HepG2 (cell line): ENCODE measurements around the gene OARD1. TPM values are rescaled to one million over a fixed set of nuclear protein-coding genes. Genes with fewer than 3 reads are reported as not detected.
A peak's percentile ranks its signal among the peaks of the same experiment; 100 is the strongest.

Experiments
- ATAC-seq: fragments of 200-7000 bp; cut with Tn5 transposase; 3 replicates; pipeline ENCODE4 v1.9.1; 2020; ENCODE audit warnings: mild to moderate bottlenecking, moderate library complexity
- BruUV-seq: library from RNA; stranded (reverse); fragments of 400-500 nt; replicated peaks from 2 replicates; lab custom pipeline; 2021; lab: Mats Ljungman, UMichigan
- CTCF ChIA-PET: fragments of 300-600 bp; formaldehyde crosslinking; extraction: SDS; loops from one replicate; lab custom pipeline; 2021; ENCODE audit warnings: low total read pairs, inconsistent platforms, low intra/inter-chr PET ratio; lab: Yijun Ruan, JAX
- POLR2A ChIA-PET: fragments of 350-600 bp; sonication (Branson Sonifier 250); formaldehyde crosslinking; loops from one replicate; lab custom pipeline; 2020; ENCODE audit warnings: antibody characterized with exemption, inconsistent platforms; lab: Yijun Ruan, JAX
- DNase-seq: peaks from one replicate; pipeline ENCODE4 v3.0.0-alpha.2; 2015; ENCODE audit warnings: low spot score
- FAIRE-seq: peaks from 3 replicates; lab custom pipeline; 2011; peaks lifted over from hg19 to GRCh38; lab: Jason Lieb, UNC
- H2AFZ ChIP-seq: one replicate; pipeline ENCODE4 v1.6.1; 2011; ENCODE audit warnings: low read length, inconsistent platforms
- H3K27ac ChIP-seq: fragments of 300-600 bp; 3 replicates; pipeline ENCODE4 v1.8.0; 2011; ENCODE audit warnings: mixed run types, mild to moderate bottlenecking, mixed read lengths, low read length, inconsistent platforms; ENCODE audit not compliant: insufficient read depth; ENCODE audit errors: extremely low read length
- H3K27me3 ChIP-seq, 2 experiments: fragments of 200-600 bp in 1 of 2; 2 replicates in 1 of 2; 3 replicates in 1 of 2; pipeline versions ENCODE4 v1.6.0 to v1.8.0; 2011; ENCODE audit warnings: low read length in 2 of 2, mild to moderate bottlenecking in 2 of 2, moderate library complexity in 2 of 2, inconsistent platforms in 1 of 2; ENCODE audit not compliant: insufficient read depth in 2 of 2, control insufficient read depth in 1 of 2
- H3K36me3 ChIP-seq, 2 experiments: fragments of 200-600 bp in 1 of 2; replicated peaks in 1 of 2; 2 replicates in 1 of 2; 3 replicates in 1 of 2; pipeline versions ENCODE4 v1.5.1 to v1.8.0; 2011; ENCODE audit warnings: low read length in 2 of 2, inconsistent platforms in 1 of 2; ENCODE audit not compliant: insufficient read depth in 2 of 2, control insufficient read depth in 1 of 2
- H3K4me1 ChIP-seq: 2 replicates; pipeline ENCODE4 v1.5.1; 2012; ENCODE audit warnings: low read length, inconsistent platforms; ENCODE audit not compliant: insufficient read depth
- H3K4me2 ChIP-seq: 2 replicates; pipeline ENCODE4 v1.6.0; 2011; ENCODE audit warnings: low read depth, low read length, inconsistent platforms
- H3K4me3 ChIP-seq, 3 experiments: fragments of 200-600 bp in 1 of 3; sonication (generic), shearing (Covaris generic) in 1 of 3; replicated peaks in 1 of 3; 2 replicates each; pipeline ENCODE4 v1.5.1; 2011 to 2016; ENCODE audit warnings: low read length in 3 of 3, inconsistent platforms in 2 of 3, low read depth in 2 of 3, mild to moderate bottlenecking in 2 of 3, control low read depth in 1 of 3, mixed read lengths in 1 of 3; ENCODE audit not compliant: insufficient read depth in 1 of 3
- H3K79me2 ChIP-seq: one replicate; pipeline ENCODE4 v1.6.1; 2011; ENCODE audit warnings: low read length, inconsistent platforms; ENCODE audit not compliant: insufficient read depth
- H3K9ac ChIP-seq: 2 replicates; pipeline ENCODE4 v1.6.0; 2011; ENCODE audit warnings: mild to moderate bottlenecking, low read depth, low read length, inconsistent platforms; ENCODE audit not compliant: insufficient read depth
- H3K9me3 ChIP-seq: 2 replicates; pipeline ENCODE4 v1.5.1; 2012; ENCODE audit warnings: mild to moderate bottlenecking, low read length
- H4K20me1 ChIP-seq: 2 replicates; pipeline ENCODE4 v1.6.0; 2011; ENCODE audit warnings: inconsistent platforms, mild to moderate bottlenecking, low read length, moderate library complexity; ENCODE audit not compliant: insufficient read depth
- FOSL2 ChIP-seq: sonication (generic); formaldehyde crosslinking; IDR thresholded peaks from 2 replicates; pipeline ENCODE4 v1.4.0; 2020; ENCODE audit warnings: missing genetic modification reagents
- GABPA ChIP-seq, 2 experiments: IDR thresholded peaks; 2 replicates each; pipeline ENCODE4 v1.6.1; 2011 to 2016; ENCODE audit warnings: low read depth in 2 of 2, low read length in 1 of 2, missing biosample characterization in 1 of 2, missing genetic modification characterization in 1 of 2
- MAF1 ChIP-seq: sonication (generic); formaldehyde crosslinking; IDR thresholded peaks from 2 replicates; pipeline ENCODE4 v1.5.0; 2020; ENCODE audit warnings: missing genetic modification reagents, borderline replicate concordance
- NFIC ChIP-seq: IDR thresholded peaks from 2 replicates; pipeline ENCODE4 v1.6.1; 2012; ENCODE audit warnings: mild to moderate bottlenecking, low read length, inconsistent platforms
- PAX8 ChIP-seq: sonication (generic); formaldehyde crosslinking; IDR thresholded peaks from 2 replicates; pipeline ENCODE4 v1.8.0; 2022; ENCODE audit warnings: mild to moderate bottlenecking, missing genetic modification reagents, borderline replicate concordance
- RBM22 ChIP-seq: fragments of 200-400 bp; formaldehyde crosslinking; optimal IDR thresholded peaks from 2 replicates; pipeline ENCODE3; 2017; ENCODE audit warnings: mild to moderate bottlenecking, low read length, moderate library complexity
- XBP1 ChIP-seq: sonication (generic); formaldehyde crosslinking; IDR thresholded peaks from 2 replicates; pipeline ENCODE4 v1.5.0; 2020; ENCODE audit warnings: missing genetic modification reagents
- ZBTB21 ChIP-seq: sonication (generic); formaldehyde crosslinking; IDR thresholded peaks from 2 replicates; pipeline ENCODE4 v1.4.0; 2020; ENCODE audit warnings: missing genetic modification reagents
- ZKSCAN5 ChIP-seq: sonication (generic); formaldehyde crosslinking; IDR thresholded peaks from 2 replicates; pipeline ENCODE4 v1.5.1; 2020; ENCODE audit warnings: mild to moderate bottlenecking, missing genetic modification reagents
- ZNF432 ChIP-seq: sonication (generic); formaldehyde crosslinking; IDR thresholded peaks from 2 replicates; pipeline ENCODE4 v1.5.0; 2020; ENCODE audit warnings: missing genetic modification reagents, mild to moderate bottlenecking, borderline replicate concordance
- ZNF501 ChIP-seq: sonication (generic); formaldehyde crosslinking; IDR thresholded peaks from 2 replicates; pipeline ENCODE4 v1.5.1; 2020; ENCODE audit warnings: mild to moderate bottlenecking, moderate library complexity, missing genetic modification reagents
- ZNF879 ChIP-seq: sonication (generic); formaldehyde crosslinking; IDR thresholded peaks from 2 replicates; pipeline ENCODE4 v1.8.1; 2023; ENCODE audit warnings: missing genetic modification reagents
- ZZZ3 ChIP-seq: sonication (generic); formaldehyde crosslinking; IDR thresholded peaks from 2 replicates; pipeline ENCODE4 v1.4.0; 2020; ENCODE audit warnings: missing genetic modification reagents, mild to moderate bottlenecking, borderline replicate concordance
- WGBS: methylation state at CpG from one replicate; pipeline ENCODE4 v1.1.6; 2017; ENCODE audit warnings: low lambda C conversion rate; 5-methylcytosine and 5-hydroxymethylcytosine counted together
- in situ Hi-C: cut with HindIII; loops from 2 replicates; pipeline ENCODE4 v1.10.0; 2017; ENCODE audit warnings: low pct_unique_long_range_greater_than_20kb; ENCODE audit not compliant: extremely low pct_ligation_motif_present
- intact Hi-C: fragments of 100-400 bp; cut with micrococcal nuclease; formaldehyde crosslinking; loops from one replicate; pipeline ENCODE4 v1.10.0; 2022; ENCODE audit not compliant: unreplicated experiment
- polyA plus RNA-seq, 8 experiments: library from polyadenylated mRNA; depleted of rRNA in 3 of 8; stranded (reverse) in 7 of 8; unstranded in 1 of 8; fragments of >200 nt; fragmentation: Illumina TruSeq in 4 of 8; extraction: Trizol in 4 of 8; gene quantifications; 2 replicates each; pipeline versions ENCODE4 v1.2.1 to v1.2.3, GENCODE V29; 2011 to 2016; ENCODE audit warnings: low read depth in 4 of 8, missing spikeins in 1 of 8, mixed read lengths in 1 of 8; ENCODE audit not compliant: insufficient read depth in 1 of 8
- total RNA-seq, 5 experiments: library from RNA; depleted of rRNA; stranded (reverse); fragments of >200 nt; fragmentation: Illumina TruSeq; extraction: Trizol; gene quantifications; 2 replicates each; pipeline ENCODE4 v1.2.3, GENCODE V29; 2016; ENCODE audit warnings: low read depth in 1 of 5

The OARD1 gene
- total and polyA plus RNA-seq, 2 of the 13 experiments (the other 11 are each of a cell fraction or from before 2014, with no cell fraction given) = 18.4 to 49.0 TPM

GRCh38 chr6:41083072-41083471 is 10.9 kb upstream of the OARD1 start:
- ATAC-seq (no peak), DNase-seq (no peak), FAIRE-seq (no peak)
- Histone ChIP-seq H3K9ac (no peak overlapping the region), H3K27me3 (no peaks in the 10 kb centered on the region), H3K4me2 (no peak overlapping the region), H3K27ac (no peak overlapping the region), H3K79me2 (peaks cover 32% of the 10 kb centered on the region), H2AFZ (no peak overlapping the region), H3K4me3 (no peak overlapping the region), H3K4me1 (no peaks in the 10 kb centered on the region), H4K20me1 (no peaks in the 10 kb centered on the region), H3K36me3 (peaks cover 21 to 83% of the 10 kb centered on the region in 2 experiments), H3K9me3 (no peaks in the 10 kb centered on the region)
- no peak for TF ChIP-seq ZBTB21
- no peak for TF ChIP-seq ZNF879 (CRISPR knock-in tag)
- TF ChIP-seq FOSL2 (CRISPR knock-in tag) = no peak
- TF ChIP-seq PAX8 (CRISPR knock-in tag) = no peak
- no peak for TF ChIP-seq ZZZ3 (CRISPR knock-in tag)
- TF ChIP-seq GABPA (IDR thresholded peaks at IDR 0.05; ENCODE audit: low read depth, low read length) = no peak
- TF ChIP-seq GABPA (CRISPR knock-in tag; IDR thresholded peaks at IDR 0.05; ENCODE audit: low read depth) = no peak
- no peak for TF ChIP-seq NFIC
- TF ChIP-seq MAF1 (CRISPR knock-in tag) = no peak
- no peak for TF ChIP-seq ZNF501
- no peak for TF ChIP-seq ZNF432 (CRISPR knock-in tag)
- TF ChIP-seq ZKSCAN5 (CRISPR knock-in tag) = no peak
- intact Hi-C loops = no loop called here
- no TSS peak for BruUV-seq
- in situ Hi-C loops = no loop called here
- CTCF ChIA-PET = no interaction called here
- POLR2A ChIA-PET = no interaction called here

GRCh38 chr6:41080621-41081020 is 8.5 kb upstream of the OARD1 start:
- Histone ChIP-seq H3K9me3 (no peaks in the 10 kb centered on the region), H3K27me3 (no peaks in the 10 kb centered on the region), H3K27ac (no peak overlapping the region), H3K79me2 (peaks cover 57% of the 10 kb centered on the region), H2AFZ (no peak overlapping the region), H3K4me1 (peaks cover 13% of the 10 kb centered on the region), H3K36me3 (peaks cover 18 to 62% of the 10 kb centered on the region in 2 experiments), H3K9ac (no peak overlapping the region)
- 96% methylated on average over 2 of the region's 2 CpGs for WGBS
- FAIRE-seq (no peak), ATAC-seq (no peak), DNase-seq (no peak)
- POLR2A ChIA-PET = no interaction called here
- TF ChIP-seq XBP1 = no peak
- peak; percentile 44 for TF ChIP-seq RBM22
- TF ChIP-seq, all 625 proteins: peak for 1
- Histone ChIP-seq H4K20me1 (no peaks in the 10 kb centered on the region), H3K4me3 (no peak overlapping the region), H3K4me2 (no peak overlapping the region)
- BruUV-seq = no TSS peak
- in situ Hi-C loops = no loop called here
- intact Hi-C loops = no loop called here
- CTCF ChIA-PET = no interaction called here
